Nephron (organoid): ENCODE measurements around the gene PLPP2.
A peak's percentile ranks its signal among the peaks of the same experiment; 100 is the strongest.

Experiments used
- H3K27ac Mint-ChIP-seq, 3 experiments: 2 replicates each; pipeline ENCODE4 v1.8.0; 2020; ENCODE audit warnings: mixed read lengths in 3 of 3, mild to moderate bottlenecking in 2 of 3, moderate library complexity in 1 of 3
- H3K27me3 Mint-ChIP-seq: 2 replicates; pipeline ENCODE4 v1.8.0; 2021; ENCODE audit warnings: low read depth, mild to moderate bottlenecking, moderate library complexity, mixed read lengths
- H3K36me3 Mint-ChIP-seq: 2 replicates; pipeline ENCODE4 v1.8.0; 2020; ENCODE audit warnings: low read depth, mixed read lengths
- H3K4me1 Mint-ChIP-seq: 2 replicates; pipeline ENCODE4 v1.8.0; 2020; ENCODE audit warnings: mixed read lengths
- H3K4me3 Mint-ChIP-seq, 3 experiments: 2 replicates each; pipeline ENCODE4 v1.8.0; 2020; ENCODE audit warnings: mild to moderate bottlenecking in 3 of 3, mixed read lengths in 3 of 3, moderate library complexity in 2 of 3
- H3K9me3 Mint-ChIP-seq: 2 replicates; pipeline ENCODE4 v1.8.0; 2020; ENCODE audit warnings: mixed read lengths
- TF ChIP-seq, protein P1 (sequence below), 3 experiments: fragments of 200-600 bp; sonication (generic); IDR thresholded peaks; one replicate each; pipeline ENCODE4 v1.5.0; 2021; ENCODE audit warnings: antibody characterized with exemption in 3 of 3; ENCODE audit not compliant: unreplicated experiment in 3 of 3

The PLPP2 gene

DNA sequence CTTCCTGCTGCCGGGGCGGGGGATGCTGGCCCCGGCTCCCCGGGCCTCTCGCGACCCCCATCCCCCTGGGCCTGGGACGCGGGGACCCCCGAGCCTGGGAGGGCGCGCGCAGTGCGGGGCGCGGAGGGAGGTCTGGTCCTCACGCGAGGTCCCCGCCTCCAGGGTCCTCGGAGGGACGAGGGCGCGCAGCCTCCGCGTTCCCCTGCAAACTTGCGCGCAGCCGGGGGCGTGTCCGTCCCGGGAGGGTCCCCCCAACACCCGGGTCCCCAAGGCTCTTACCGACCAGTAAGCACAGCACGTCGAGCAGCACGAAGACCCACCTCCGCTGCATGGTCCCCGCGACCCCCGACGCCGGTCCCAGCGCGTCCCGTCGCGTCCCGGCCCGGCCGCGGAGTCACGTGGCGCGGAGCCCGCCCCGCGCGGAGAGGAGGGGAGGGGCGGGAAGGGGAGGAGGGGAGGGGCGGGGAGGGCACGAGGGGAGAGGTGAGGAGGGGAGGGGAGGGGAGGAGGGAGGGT lies at the start of gene PLPP2:
PLPP2 (minus strand) TSS at position 398 of the 516 bp plus-strand sequence; CDS start at position 331, 67 bp downstream.
- no peaks in the 10 kb centered on the region for H3K36me3 Mint-ChIP-seq
- H3K27ac Mint-ChIP-seq: no peak within 1 kb of the TSS
- H3K4me3 Mint-ChIP-seq: peak within 1 kb of the TSS in 2 of 3 experiments; percentile 23 to 52
- TF ChIP-seq, protein P1, sequence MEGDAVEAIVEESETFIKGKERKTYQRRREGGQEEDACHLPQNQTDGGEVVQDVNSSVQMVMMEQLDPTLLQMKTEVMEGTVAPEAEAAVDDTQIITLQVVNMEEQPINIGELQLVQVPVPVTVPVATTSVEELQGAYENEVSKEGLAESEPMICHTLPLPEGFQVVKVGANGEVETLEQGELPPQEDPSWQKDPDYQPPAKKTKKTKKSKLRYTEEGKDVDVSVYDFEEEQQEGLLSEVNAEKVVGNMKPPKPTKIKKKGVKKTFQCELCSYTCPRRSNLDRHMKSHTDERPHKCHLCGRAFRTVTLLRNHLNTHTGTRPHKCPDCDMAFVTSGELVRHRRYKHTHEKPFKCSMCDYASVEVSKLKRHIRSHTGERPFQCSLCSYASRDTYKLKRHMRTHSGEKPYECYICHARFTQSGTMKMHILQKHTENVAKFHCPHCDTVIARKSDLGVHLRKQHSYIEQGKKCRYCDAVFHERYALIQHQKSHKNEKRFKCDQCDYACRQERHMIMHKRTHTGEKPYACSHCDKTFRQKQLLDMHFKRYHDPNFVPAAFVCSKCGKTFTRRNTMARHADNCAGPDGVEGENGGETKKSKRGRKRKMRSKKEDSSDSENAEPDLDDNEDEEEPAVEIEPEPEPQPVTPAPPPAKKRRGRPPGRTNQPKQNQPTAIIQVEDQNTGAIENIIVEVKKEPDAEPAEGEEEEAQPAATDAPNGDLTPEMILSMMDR (IDR thresholded peaks at IDR 0.05; ENCODE audit: unreplicated experiment in 3 of 3): no peak
- H3K4me1 Mint-ChIP-seq: peaks cover 13% of the 10 kb centered on the region
- no peaks in the 10 kb centered on the region for H3K9me3 Mint-ChIP-seq
- H3K27me3 Mint-ChIP-seq: peaks cover 80% of the 10 kb centered on the region

DNA sequence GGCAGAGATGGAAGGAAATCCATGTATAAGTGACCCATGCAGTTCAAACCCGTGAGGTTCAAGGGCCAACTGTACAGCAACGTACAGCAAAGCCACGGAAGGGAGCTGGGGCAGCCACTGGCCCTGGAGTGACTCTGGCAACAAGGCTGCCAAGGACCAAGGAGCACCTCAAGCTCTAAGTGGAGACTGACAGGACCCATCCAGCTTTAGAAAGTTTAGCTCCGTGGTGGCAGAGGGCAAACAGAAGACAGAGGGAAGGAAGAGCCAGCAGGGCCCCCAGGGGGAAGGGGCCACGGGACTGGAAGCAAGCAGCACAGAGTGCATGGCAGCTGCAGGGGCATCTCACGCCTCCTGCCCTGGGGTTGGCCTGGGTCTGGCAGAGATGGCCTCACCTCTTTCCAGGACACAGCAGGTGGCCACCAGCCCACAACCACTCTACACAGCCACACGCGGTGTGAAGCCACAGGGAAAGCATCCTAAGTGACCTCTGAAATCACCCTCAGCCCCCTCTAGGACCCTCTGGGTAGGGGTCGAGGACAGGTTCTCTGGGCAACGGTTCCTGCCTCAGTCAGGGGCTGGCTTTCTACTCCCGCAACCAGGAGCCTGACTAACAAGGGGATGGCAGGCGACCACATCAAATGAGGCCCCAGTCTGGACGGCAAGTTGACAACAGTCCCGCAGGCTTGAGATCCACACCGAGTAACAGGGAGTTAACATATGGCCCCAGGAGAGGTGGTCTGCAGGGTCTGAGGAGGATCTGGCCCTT lies 49.6 kb upstream of the PLPP2 start:
- TF ChIP-seq, protein P1 (IDR thresholded peaks at IDR 0.05; ENCODE audit: unreplicated experiment in 3 of 3): no peak
- Mint-ChIP-seq H3K27ac (peak overlapping the region; percentile 19 to 72 (median 64)), H3K9me3 (peaks cover 12% of the 10 kb centered on the region), H3K4me3 (peak overlapping the region; percentile 68 to 89 (median 81)), H3K36me3 (peaks cover 65% of the 10 kb centered on the region), H3K27me3 (no peaks in the 10 kb centered on the region), H3K4me1 (peaks cover 50% of the 10 kb centered on the region)

DNA sequence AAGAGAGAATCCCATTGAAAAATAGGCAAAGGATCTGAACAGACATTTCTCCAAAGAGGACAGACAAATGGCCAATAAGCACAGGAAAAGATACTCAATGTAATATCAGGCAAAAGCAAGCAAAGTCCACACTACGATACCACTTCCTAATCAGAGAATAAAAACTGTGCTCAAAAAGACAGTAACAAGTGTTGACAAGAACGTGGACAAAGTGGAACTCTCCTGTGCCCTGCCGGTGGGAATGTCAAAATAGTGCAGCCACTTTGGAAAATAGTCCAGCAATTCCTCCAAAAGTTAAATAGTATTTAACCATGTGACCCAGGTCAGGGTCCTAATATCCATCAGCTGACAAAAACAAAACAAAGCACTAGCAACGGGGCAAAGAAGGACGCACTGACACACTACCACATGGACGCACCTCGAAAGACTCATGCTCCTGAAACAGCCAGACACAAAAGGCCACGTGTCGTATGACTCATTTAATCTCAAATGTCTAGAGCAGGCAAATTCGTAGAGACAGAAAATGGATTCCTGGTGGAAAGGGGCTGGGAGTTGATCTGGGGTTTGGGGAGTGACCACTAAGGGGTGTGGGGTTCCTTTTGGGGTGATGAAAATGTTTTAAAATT lies 48.2 kb upstream of the PLPP2 start:
- no peaks in the 10 kb centered on the region for H3K27me3 Mint-ChIP-seq
- peaks cover 74% of the 10 kb centered on the region for H3K36me3 Mint-ChIP-seq
- peaks cover 12% of the 10 kb centered on the region for H3K9me3 Mint-ChIP-seq
- peak overlapping the region in 1 of 3 experiments; percentile 56 for H3K4me3 Mint-ChIP-seq
- no peak overlapping the region for H3K27ac Mint-ChIP-seq
- H3K4me1 Mint-ChIP-seq: peaks cover 50% of the 10 kb centered on the region
- TF ChIP-seq, protein P1 (IDR thresholded peaks at IDR 0.05; ENCODE audit: unreplicated experiment in 3 of 3): no peak

DNA sequence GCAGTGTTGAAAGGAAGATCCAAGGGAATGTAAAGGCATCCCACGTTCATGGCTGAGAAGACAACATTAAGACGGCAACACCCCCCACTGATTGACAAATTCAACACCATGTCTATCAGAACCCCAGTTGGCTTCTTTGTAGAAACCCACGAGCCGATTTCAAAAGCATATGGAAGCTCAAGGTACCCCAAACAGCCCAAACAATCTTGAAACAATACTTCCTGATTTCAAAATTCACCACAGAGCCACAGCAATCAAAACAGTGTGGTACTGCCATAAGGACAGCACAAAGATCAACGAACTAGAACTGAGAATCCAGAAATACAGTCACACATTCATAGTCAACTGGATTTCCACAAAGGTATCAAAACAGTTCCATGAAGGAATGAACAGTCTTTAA lies 47.2 kb upstream of the PLPP2 start:
- H3K9me3 Mint-ChIP-seq: peaks cover 12% of the 10 kb centered on the region
- TF ChIP-seq, protein P1 (IDR thresholded peaks at IDR 0.05; ENCODE audit: unreplicated experiment in 3 of 3): no peak
- no peak overlapping the region for H3K27ac Mint-ChIP-seq
- peak overlapping the region in 1 of 3 experiments; percentile 30 for H3K4me3 Mint-ChIP-seq
- no peaks in the 10 kb centered on the region for H3K27me3 Mint-ChIP-seq
- peaks cover 76% of the 10 kb centered on the region for H3K36me3 Mint-ChIP-seq
- peaks cover 43% of the 10 kb centered on the region for H3K4me1 Mint-ChIP-seq

DNA sequence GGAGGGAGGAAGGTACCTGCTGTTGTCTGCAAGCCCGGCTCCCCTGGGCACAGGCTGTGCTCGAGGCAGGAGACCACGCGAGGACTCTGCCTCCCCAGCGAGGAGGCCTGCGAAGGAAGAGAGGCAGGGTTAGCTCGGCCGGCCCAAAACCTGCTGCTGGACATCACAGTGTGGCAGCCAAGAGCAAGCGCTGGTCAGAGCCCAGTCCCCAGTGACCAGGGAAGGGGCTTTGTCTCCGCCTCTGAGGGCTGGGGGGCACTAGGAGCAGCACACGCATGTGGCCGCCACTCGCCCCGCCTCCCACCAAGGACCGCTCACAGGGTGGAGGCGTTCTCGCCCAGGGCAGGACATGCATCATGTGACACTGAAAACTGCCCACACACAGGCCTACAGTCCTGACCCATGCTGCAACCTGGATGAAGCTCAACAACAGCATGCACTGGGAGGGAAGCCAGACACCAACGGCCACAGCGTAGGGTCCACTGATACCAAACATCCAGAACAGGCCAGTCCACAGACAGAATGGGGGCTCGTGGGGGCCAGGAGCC lies 44.9 kb upstream of the PLPP2 start:
- H3K27ac Mint-ChIP-seq: no peak overlapping the region
- H3K27me3 Mint-ChIP-seq: no peaks in the 10 kb centered on the region
- TF ChIP-seq, protein P1 (IDR thresholded peaks at IDR 0.05; ENCODE audit: unreplicated experiment in 3 of 3): no peak
- H3K4me1 Mint-ChIP-seq: peaks cover 22% of the 10 kb centered on the region
- H3K36me3 Mint-ChIP-seq: peaks cover 67% of the 10 kb centered on the region
- H3K9me3 Mint-ChIP-seq: peaks cover 12% of the 10 kb centered on the region
- H3K4me3 Mint-ChIP-seq: no peak overlapping the region
